GM12875 (cell line): ENCODE results near the gene KCNF1.

Experiments
- H3K4me3 ChIP-seq: one replicate; pipeline ENCODE4 v1.5.1; 2011; ENCODE audit warnings: low read depth, low read length, control low read depth
- TF ChIP-seq, protein P1 (sequence below): IDR thresholded peaks from 2 replicates; pipeline ENCODE4 v1.5.1; 2011; ENCODE audit warnings: low read depth, mild to moderate bottlenecking, control low read depth, inconsistent platforms, low read length, moderate library complexity, borderline replicate concordance; ENCODE audit not compliant: insufficient read depth

The KCNF1 gene

DNA sequence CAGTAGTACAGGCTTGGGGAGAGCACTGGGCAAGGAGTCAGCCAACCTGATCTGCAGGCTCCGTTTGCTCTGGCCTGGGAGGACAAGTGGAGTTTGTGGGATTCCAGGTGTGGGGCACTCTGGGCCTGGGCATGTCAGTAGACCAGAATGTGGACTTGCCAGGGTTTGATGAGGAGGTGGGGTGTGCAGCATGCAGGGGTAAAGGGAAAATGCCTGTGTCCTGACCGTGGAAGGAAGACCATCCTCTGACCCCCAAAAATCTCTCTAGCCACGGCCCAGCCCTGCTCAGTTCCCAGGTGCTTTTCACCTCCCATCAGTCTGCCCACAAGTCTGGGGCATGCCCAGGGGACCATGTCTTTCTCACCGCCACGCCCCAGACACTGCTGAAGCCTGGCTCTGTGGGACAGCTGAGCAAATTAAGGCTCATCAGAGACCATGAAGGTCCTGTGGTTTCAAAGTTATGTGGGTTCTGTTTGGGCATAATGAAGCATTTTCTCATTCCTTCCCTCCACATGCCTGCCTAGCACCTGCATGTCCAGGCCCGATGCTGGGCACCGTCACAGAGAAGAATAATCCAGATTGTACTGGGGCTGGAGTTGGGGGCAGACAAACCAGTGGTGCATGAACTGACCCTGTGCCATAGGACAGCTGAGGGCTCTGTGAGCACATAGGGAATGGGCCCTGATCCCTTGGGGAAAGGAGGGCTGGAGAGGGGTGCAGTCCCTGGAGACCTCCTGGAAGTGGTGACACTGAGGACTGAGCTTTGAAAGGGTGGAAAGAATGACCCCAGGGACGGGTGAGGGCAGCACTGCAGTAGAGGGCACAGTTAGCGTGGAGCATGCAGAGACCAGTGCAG is 6.5 kb upstream of the KCNF1 start:
- TF ChIP-seq, protein P1, sequence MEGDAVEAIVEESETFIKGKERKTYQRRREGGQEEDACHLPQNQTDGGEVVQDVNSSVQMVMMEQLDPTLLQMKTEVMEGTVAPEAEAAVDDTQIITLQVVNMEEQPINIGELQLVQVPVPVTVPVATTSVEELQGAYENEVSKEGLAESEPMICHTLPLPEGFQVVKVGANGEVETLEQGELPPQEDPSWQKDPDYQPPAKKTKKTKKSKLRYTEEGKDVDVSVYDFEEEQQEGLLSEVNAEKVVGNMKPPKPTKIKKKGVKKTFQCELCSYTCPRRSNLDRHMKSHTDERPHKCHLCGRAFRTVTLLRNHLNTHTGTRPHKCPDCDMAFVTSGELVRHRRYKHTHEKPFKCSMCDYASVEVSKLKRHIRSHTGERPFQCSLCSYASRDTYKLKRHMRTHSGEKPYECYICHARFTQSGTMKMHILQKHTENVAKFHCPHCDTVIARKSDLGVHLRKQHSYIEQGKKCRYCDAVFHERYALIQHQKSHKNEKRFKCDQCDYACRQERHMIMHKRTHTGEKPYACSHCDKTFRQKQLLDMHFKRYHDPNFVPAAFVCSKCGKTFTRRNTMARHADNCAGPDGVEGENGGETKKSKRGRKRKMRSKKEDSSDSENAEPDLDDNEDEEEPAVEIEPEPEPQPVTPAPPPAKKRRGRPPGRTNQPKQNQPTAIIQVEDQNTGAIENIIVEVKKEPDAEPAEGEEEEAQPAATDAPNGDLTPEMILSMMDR: no peak
- H3K4me3 ChIP-seq: no peak overlapping the region

DNA sequence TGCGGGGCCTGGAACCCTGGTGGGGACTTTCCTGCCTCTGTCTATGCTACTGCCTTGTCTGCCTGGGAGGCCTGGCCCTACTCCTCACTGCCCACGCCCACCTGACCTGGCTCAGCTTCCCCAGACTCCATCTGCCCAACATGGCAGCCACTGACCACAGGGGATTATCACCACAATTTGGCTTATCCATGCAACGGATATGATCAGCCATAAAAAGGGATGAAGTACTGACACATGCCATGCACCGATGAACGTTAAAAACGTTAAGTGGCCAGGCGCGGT is 5.9 kb upstream of the KCNF1 start:
- no peak overlapping the region for H3K4me3 ChIP-seq
- TF ChIP-seq, protein P1: no peak

DNA sequence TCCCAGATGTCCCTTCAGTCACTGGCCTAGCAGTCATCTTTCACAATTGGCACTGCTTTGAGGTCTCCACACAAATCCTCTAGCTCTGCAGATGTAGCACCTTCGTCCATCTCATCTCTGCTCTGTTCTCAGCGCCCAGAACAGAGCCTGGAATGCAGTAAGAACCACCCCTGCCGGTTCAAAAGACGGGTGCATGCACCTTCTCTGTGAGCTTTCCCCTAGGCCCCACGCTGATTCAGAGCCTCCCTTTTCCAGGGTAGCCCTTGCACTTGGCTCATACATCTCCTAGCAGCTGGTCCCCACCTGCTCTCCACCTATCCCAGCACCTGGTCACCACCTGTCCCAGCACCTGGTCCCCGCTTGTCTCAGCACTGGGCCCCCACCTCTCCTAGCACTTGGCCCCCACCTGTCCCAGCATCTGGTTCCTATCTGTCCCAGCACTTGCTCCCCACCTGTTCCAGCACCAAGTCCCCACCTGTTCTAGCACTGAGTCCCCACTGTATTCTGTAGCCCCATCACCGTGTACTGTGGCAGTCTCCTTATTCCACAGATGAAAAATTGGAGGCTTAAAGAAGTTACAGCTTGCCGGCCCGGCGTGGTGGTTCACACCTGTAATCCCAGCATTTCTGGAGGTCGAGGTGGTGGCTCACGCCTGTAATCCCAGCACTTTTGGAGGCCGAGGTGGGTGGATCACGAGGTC is 4.7 kb upstream of the KCNF1 start:
- no peak overlapping the region for H3K4me3 ChIP-seq
- TF ChIP-seq, protein P1: no peak

DNA sequence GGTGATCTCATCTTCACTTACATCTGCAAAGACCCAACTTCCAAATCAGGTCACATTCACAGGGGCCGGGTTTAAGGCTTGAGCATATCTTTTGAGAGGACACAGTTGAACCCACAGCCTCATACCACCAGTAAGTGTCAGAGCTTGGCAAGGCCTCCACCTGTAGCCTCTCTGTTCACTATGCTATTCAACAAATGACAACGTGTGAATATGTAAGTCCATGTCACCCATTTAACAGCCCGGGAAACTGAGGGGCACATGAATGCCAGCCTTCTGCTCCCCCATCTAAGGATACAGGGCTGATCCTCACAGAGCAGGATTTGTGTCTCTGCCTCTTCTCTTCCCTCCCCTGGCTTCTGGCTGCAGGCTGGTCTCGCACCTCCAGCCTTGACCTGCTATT is 3.5 kb upstream of the KCNF1 start:
- TF ChIP-seq, protein P1: no peak
- H3K4me3 ChIP-seq: no peak overlapping the region

DNA sequence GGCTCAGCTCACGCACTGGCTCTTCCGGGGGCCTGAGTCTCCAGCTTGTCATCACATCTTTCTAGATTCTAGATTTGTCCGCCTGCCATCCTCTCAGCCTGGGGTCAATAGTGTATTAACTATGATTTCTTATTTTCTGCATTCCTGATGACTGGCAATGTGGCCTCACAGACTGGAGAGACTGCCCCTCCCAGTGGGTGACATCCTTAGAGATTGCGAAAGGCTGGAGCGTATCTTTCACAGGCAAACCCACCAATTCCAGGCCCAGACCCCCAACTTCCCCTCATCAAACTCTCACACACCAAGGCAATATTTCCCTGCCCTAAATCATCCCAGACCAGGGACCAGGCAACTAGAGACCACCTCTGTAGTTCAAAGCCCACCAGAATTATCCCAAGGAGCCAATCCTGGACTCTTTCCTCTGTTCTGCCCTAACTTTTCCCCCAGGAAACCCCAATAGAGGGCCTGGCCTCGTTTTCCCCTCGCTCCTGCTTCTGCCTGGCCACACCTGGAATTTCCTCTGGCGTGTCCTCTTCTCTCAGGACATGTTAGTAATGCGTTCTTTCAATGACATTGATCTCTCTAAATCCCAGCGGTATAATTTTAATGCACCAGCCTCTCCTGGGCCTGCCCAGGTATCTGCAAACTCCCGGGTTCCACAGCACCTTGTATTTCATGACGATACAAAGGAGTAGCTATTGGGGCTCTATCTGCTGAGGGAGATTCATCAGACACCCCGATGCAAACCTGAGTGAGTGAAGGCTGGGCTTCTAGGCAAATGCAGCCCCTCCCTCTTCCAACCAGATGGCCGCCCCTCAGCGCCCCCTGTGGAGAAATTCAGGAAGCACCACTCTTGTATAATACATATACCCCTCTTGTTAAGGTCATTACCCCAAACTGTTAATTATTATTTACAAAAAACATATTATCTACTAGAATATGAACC is 2.4 kb upstream of the KCNF1 start:
- no peak overlapping the region for H3K4me3 ChIP-seq
- TF ChIP-seq, protein P1: peak; percentile 41

DNA sequence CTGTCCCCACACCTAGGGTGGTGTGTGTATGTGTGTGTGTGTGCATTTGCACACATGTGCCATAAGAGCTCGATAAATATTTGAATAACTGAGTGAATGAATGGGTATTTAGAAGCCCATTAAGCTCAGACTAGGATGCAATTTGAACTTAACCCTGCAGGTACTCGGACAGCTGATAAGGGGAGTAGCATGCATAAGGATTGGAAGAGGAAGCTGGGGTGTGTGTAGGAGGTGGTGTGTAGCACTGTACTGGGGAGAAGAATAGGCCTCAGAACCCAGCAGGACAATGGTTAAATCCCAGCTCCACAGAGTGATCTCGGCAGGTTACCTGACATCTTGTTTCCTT is 1.8 kb upstream of the KCNF1 start:
- TF ChIP-seq, protein P1: no peak
- no peak overlapping the region for H3K4me3 ChIP-seq
